GM18861 (cell line): Measurements from ENCODE around the gene CHI3L1.

ENCODE experiments used
- ATAC-seq: cut with Tn5 transposase; IDR thresholded peaks from one replicate; pipeline ENCODE4 v1.9.1; 2021; ENCODE audit not compliant: unreplicated experiment

Gene CHI3L1

DNA sequence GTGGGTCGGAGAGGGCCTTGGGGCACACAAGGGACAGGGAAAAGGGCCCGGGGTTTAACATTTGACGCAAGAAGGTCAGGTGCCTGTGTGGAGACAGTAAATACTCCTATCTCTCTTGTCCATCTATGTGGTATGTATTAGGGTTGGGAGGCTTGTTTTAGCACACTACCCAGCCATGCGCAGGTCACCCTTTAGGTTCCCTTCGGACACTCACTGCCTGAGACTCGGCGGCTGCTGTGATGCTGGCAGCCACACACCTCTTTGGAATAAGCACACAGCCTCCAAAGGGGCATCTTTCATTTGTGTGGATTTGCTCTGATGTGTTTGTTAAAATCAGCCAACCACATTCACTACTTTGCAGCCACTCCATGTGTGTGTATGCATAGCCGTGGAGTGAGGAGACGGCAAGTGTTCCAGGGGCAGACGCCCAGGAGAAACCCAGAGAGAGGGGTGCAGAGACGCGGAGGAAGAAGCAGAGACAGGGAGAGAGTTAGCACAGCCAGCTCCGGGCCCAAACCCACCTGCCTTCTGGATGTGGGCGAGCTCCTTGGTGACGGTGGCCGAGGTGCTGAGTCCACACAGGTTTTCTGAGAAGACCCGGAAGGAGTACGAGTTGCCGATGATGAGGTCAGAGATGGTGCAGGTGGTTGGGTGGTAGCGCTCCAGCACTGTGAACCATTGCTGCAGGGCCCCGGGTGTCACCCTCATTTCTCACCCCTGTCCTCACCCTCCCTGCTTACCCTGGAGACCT is 16.6 kb downstream of the CHI3L1 start:
- ATAC-seq = no peak

DNA sequence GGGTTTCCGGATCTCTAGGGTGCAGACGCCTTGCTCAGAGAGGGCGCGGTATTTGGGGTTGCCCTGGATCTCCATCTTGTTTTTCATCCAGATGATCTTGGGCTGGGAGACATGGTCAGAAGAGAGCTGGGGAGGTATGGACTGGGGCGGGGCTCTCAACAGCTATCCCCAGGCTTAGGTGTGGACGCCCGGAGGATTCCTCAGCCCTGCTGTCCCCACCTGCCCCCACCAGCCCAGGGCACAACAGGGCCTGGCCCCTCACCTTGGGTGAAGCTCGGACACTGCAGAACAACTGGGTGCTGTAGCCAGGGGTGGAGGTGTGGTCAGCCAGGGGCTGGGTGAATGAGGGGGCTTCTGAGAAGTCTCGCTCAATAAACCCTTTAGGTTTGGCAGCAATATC is 17.5 kb downstream of the CHI3L1 start:
- ATAC-seq = no peak

DNA sequence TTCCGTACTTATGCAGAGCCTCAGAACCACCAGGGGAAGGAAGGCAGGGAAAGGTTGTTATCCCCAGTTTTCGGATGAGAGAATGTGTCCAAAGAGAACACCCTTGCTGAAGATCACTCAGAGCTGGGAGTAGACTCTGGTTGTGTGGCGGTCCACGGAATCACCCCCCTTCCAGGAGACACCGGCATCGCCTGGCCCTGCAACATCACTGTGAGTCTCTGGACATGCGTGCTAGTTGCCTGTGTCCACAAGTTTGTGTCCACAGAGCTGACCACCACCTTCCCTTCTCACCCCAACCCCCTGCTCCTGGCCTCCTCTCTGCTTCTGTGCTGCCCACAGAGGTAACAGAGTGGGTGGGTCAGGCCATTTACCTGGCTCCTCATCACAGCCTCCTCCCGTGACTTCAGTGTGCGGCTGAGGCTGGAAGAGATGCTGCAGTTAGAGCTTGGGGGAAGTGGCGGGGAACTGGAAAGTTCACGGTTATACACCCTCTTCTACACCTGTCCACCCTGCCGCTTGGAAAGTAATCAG is 18.2 kb downstream of the CHI3L1 start:
- no peak for ATAC-seq

DNA sequence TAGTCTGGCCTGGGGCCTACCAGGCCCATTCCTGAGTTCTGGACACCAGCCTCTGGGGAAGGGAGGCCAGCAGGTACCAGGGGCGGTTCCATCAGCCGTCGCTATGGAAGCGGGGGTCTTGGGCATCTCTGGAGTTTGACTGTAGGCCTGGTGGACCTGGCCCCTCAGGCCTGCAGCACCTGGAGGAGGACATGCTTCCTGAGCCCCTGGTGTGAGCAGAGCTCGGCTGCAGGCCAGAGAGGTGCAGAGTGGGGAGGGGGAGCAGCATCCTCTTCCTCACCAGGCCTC is 18.6 kb downstream of the CHI3L1 start:
- no peak for ATAC-seq

DNA sequence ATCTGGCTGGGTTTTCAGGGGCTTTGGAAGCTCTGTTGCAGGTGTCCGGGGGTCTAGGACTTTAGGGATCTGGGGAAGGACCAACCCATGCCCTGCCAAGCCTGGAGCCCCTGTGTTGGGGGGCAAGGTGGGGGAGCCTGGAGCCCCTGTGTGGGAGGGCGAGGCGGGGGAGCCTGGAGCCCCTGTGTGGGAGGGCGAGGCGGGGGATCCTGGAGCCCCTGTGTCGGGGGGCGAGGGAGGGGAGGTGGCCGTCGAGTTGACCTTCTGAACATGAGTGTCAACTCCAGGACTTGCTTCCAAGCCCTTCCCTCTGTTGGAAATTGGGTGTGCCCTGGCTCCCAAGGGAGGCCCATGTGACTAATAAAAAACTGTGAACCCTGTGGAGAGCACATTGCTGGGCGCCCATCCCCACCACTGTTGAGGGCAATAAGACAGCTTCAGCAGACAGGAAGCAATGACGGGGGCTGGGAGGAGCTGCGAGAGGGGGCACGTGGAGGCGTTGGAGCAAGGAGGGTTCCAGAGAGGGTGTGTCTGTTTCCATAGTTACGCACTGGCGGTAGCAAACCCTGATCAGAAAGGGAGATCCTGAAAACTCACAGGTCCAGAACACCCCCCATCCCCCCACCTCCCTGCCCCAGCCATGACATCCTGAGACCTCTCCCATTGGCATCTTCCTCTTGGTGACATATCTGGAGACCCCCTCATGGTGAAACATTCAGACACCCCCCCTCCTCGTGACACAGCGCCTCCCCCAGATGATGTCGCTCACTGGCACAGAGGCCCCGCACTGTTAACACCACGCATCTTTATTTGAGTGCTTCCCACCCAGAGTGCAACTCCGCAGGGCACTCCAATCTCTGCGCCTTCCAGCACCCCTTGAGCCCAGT is 19.2 kb downstream of the CHI3L1 start:
- no peak for ATAC-seq

- no peak for ATAC-seq
These were observed 20.1 kb downstream of the CHI3L1 start for GRCh38 chr1:203166192-203166940.

- no peak for ATAC-seq
These were observed 20.7 kb downstream of the CHI3L1 start for GRCh38 chr1:203165800-203166161.

- ATAC-seq = no peak
These were observed 21.3 kb downstream of the CHI3L1 start for GRCh38 chr1:203165101-203165799.

GRCh38 chr1:203163891-203164635 is 22.4 kb downstream of the CHI3L1 start:
- ATAC-seq = no peak

DNA sequence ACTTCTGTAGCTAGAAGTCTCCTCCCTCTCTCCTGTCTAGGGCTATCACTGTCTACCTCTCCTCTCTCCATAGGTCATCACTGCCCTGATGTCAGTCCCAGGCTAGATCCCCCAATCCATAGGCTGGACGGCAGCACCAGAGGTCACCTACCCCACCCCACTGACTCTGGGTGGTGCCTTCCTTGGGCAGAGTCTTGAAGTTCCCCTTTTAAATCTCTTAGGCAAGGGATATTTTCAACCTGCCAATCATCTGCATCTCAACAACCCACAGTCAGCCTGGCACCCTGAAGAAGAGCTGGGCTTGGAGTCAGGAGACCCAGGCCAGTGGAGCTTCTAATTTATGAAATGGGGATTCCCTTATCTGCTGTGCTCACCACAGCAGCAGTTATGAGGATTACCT is 24.1 kb downstream of the CHI3L1 start:
- ATAC-seq = no peak

DNA sequence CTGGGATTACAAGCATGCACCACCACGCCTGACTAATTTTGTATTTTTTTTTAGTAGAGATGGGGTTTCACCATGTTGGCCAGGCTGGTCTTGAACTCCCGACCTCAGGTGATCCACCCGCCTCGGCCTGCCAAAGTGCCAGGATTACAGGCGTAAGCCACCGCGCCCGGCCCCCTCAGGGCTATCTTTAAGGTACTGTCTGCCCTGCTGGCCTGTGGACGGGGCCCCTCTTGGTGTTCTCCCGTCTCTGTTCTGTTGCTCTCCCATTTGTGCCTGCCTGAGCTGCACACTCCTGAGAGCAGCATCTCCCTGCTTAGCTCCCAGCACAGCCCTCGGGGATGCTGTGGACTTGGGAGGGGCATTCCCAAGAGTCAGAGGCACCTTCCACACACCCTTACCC is 24.8 kb downstream of the CHI3L1 start:
- ATAC-seq = no peak

DNA sequence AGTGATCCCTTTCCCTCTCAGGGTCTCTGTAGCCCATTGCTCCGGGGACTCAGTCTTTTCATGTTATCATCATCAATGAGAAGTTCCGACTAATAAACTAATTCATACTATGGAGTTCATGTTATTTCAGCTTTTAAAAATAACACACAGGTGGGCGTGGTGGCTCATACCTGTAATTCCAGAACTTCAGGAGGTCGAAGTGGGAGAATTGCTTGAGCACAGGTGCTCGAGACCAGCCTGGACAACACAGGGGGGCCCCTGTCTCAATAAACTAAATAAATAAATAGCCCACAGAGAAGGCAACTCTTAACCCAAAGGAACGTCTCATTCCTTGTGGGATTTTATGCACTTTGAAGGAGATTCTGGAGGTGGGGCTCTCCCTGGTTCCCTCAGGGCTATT is 25.3 kb downstream of the CHI3L1 start:
- ATAC-seq = no peak

GRCh38 chr1:203159844-203160243 is 26.7 kb downstream of the CHI3L1 start:
- ATAC-seq = no peak

GRCh38 chr1:203158960-203159665 is 27.4 kb downstream of the CHI3L1 start:
- ATAC-seq = no peak

GRCh38 chr1:203158423-203158822 is 28.1 kb downstream of the CHI3L1 start:
- no peak for ATAC-seq

DNA sequence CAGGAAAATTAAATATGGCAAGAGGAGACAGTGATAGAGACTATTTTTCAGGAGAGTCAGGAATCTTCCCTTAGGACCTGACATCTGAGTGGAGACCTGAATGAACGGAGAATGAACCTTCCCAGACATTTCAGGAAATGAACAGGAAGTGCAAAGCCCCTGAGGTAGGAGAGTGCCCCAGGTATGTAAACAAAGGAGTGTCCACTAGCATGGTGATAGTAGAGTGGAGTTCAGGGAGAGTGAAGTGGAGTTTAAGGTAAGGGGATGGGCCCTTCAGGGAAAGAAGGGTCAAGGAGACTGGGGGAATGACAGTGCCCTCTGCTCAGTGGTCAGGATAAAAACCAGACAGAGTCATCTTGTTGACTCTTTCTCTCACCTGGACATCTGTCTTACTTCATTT is 30.2 kb downstream of the CHI3L1 start:
- ATAC-seq = no peak

DNA sequence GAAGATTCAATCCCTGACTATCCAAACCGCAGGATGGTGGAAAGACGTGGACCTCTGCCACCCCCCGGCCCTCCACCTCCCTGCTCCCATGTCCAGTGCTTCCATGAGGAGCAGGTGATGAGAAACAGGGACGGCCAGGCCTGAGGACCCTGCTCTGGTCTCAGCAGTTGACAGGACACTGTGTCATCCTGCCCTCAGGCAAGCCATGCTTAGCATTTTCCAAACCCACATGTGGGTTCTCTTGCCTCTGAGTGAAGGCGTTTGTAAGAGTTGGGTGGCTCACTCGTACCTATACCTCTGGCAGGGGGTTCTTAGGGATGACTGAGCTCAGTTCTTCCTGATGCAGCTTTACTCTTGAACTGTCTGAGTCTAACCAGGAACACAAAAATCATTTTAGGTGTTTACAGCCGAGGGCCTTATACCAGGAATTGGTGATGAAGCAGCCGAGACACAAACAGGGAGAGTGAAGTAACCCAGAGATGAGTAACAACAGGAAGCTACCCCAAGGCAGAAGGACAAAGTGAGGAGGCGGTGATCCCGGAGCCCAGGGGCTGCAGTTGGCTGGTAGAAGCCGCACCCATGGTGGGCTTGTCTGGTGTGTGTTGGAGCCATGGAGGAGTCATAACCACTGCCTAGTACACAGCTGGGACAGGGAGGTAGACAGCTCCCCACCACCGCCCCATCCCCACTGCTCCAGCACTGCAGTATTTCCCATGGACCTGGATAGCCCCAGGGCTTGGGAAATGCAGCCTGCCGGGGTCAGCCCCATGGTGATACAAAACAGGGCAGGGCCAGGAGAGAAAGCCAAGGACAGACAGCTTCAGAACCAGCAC is 32.3 kb downstream of the CHI3L1 start:
- ATAC-seq = no peak

GRCh38 chr1:203153051-203153988 is 33.2 kb downstream of the CHI3L1 start:
- no peak for ATAC-seq
